ENCODE data around the gene SUCLG2.

The SUCLG2 gene

GRCh38 chr3:67468511-67468910 is 185.9 kb downstream of the SUCLG2 start:
- no CpG with 5 or more reads among the region's 4 CpGs for WGBS (ENCODE audit: extremely low coverage, insufficient coverage, low lambda C conversion rate)
- H3K4me1 ChIP-seq (ENCODE audit: control insufficient read depth, low read depth, low read length), result no peaks in the 10 kb centered on the region
- no peak overlapping the region for H3K9ac ChIP-seq (ENCODE audit: low read length)

GRCh38 chr3:67463656-67464055 is 190.8 kb downstream of the SUCLG2 start:
- Histone ChIP-seq H3K4me2 (ENCODE audit: low read length) (no peak overlapping the region), H3K79me1 (ENCODE audit: low read length) (no peaks in the 10 kb centered on the region), H4K5ac (ENCODE audit: low read length) (no peak overlapping the region), H2BK15ac (replicated peaks; ENCODE audit: low read depth) (no peak overlapping the region), H4K8ac (ENCODE audit: low read depth, low read length) (no peak overlapping the region), H3K23ac (ENCODE audit: low read length) (no peak overlapping the region), H3K27ac (ENCODE audit: low read depth, low read length) (no peak overlapping the region), H3K4me1 (ENCODE audit: control insufficient read depth, low read depth, low read length) (no peaks in the 10 kb centered on the region), H3K79me2 (ENCODE audit: control insufficient read depth, insufficient read depth, low read length) (no peaks in the 10 kb centered on the region), H3K27me3 (ENCODE audit: insufficient read depth, low read length, poor library complexity) (no peaks in the 10 kb centered on the region), H3K36me3 (ENCODE audit: control insufficient read depth, insufficient read depth, low read length) (no peaks in the 10 kb centered on the region), H3K4ac (ENCODE audit: low read depth, low read length) (no peak overlapping the region), H3K18ac (ENCODE audit: low read length) (no peak overlapping the region), H3K4me3 (ENCODE audit: low read length) (no peak overlapping the region), H2BK120ac (ENCODE audit: low read depth, low read length) (no peak overlapping the region), H3K56ac (ENCODE audit: low read length) (no peak overlapping the region), H2AK5ac (ENCODE audit: low read length) (no peak overlapping the region), H3K9ac (ENCODE audit: low read length) (no peak overlapping the region), H2BK5ac (ENCODE audit: low read length) (no peak overlapping the region)
- no peak for DNase-seq
- no CpG with 5 or more reads among the region's 2 CpGs for WGBS (ENCODE audit: extremely low coverage, insufficient coverage, low lambda C conversion rate)

More at GRCh38 chr3:67468511-67468910, 185.9 kb downstream of the SUCLG2 start:
- H2BK120ac ChIP-seq (ENCODE audit: low read depth, low read length), result no peak overlapping the region
- no peak overlapping the region for H3K56ac ChIP-seq (ENCODE audit: low read length)
- no peak overlapping the region for H2BK5ac ChIP-seq (ENCODE audit: low read length)
- H4K5ac ChIP-seq (ENCODE audit: low read length), result no peak overlapping the region
- no peaks in the 10 kb centered on the region for H3K36me3 ChIP-seq (ENCODE audit: control insufficient read depth, insufficient read depth, low read length)
- H3K79me2 ChIP-seq (ENCODE audit: control insufficient read depth, insufficient read depth, low read length), result no peaks in the 10 kb centered on the region
- DNase-seq, result no peak
- no peaks in the 10 kb centered on the region for H3K79me1 ChIP-seq (ENCODE audit: low read length)
- no peak overlapping the region for H3K27ac ChIP-seq (ENCODE audit: low read depth, low read length)
- no peaks in the 10 kb centered on the region for H3K27me3 ChIP-seq (ENCODE audit: insufficient read depth, low read length, poor library complexity)
- no peak overlapping the region for H3K23ac ChIP-seq (ENCODE audit: low read length)
- H3K4me3 ChIP-seq (ENCODE audit: low read length), result no peak overlapping the region
- no peak overlapping the region for H3K18ac ChIP-seq (ENCODE audit: low read length)
- no peak overlapping the region for H2BK15ac ChIP-seq (replicated peaks; ENCODE audit: low read depth)
- H3K4ac ChIP-seq (ENCODE audit: low read depth, low read length), result no peak overlapping the region
- no peak overlapping the region for H3K4me2 ChIP-seq (ENCODE audit: low read length)
- no peak overlapping the region for H2AK5ac ChIP-seq (ENCODE audit: low read length)
- no peak overlapping the region for H4K8ac ChIP-seq (ENCODE audit: low read depth, low read length)

GRCh38 chr3:67462187-67462586 is 192.2 kb downstream of the SUCLG2 start:
- Histone ChIP-seq H2BK5ac (ENCODE audit: low read length) (no peak overlapping the region), H3K56ac (ENCODE audit: low read length) (no peak overlapping the region), H3K27ac (ENCODE audit: low read depth, low read length) (no peak overlapping the region), H4K8ac (ENCODE audit: low read depth, low read length) (no peak overlapping the region), H3K4me1 (ENCODE audit: control insufficient read depth, low read depth, low read length) (no peaks in the 10 kb centered on the region), H2AK5ac (ENCODE audit: low read length) (no peak overlapping the region), H3K36me3 (ENCODE audit: control insufficient read depth, insufficient read depth, low read length) (no peaks in the 10 kb centered on the region), H3K27me3 (ENCODE audit: insufficient read depth, low read length, poor library complexity) (no peaks in the 10 kb centered on the region), H3K79me1 (ENCODE audit: low read length) (no peaks in the 10 kb centered on the region), H4K5ac (ENCODE audit: low read length) (no peak overlapping the region), H3K79me2 (ENCODE audit: control insufficient read depth, insufficient read depth, low read length) (no peaks in the 10 kb centered on the region), H3K9ac (ENCODE audit: low read length) (no peak overlapping the region), H2BK15ac (replicated peaks; ENCODE audit: low read depth) (no peak overlapping the region), H3K18ac (ENCODE audit: low read length) (no peak overlapping the region), H3K4me2 (ENCODE audit: low read length) (no peak overlapping the region), H2BK120ac (ENCODE audit: low read depth, low read length) (no peak overlapping the region), H3K4ac (ENCODE audit: low read depth, low read length) (no peak overlapping the region), H3K4me3 (ENCODE audit: low read length) (no peak overlapping the region), H3K23ac (ENCODE audit: low read length) (no peak overlapping the region)
- no peak for DNase-seq
- no CpG with 5 or more reads among the region's 5 CpGs for WGBS (ENCODE audit: extremely low coverage, insufficient coverage, low lambda C conversion rate)

- no peak overlapping the region for H3K9ac ChIP-seq (ENCODE audit: low read length)
- H3K4me2 ChIP-seq (ENCODE audit: low read length), result no peak overlapping the region
- no peak overlapping the region for H3K4me3 ChIP-seq (ENCODE audit: low read length)
- no peaks in the 10 kb centered on the region for H3K4me1 ChIP-seq (ENCODE audit: control insufficient read depth, low read depth, low read length)
- no peak overlapping the region for H3K18ac ChIP-seq (ENCODE audit: low read length)
- no peak overlapping the region for H2BK5ac ChIP-seq (ENCODE audit: low read length)
- H3K23ac ChIP-seq (ENCODE audit: low read length), result no peak overlapping the region
- H2BK120ac ChIP-seq (ENCODE audit: low read depth, low read length), result no peak overlapping the region
- no peak overlapping the region for H2AK5ac ChIP-seq (ENCODE audit: low read length)
- no peaks in the 10 kb centered on the region for H3K36me3 ChIP-seq (ENCODE audit: control insufficient read depth, insufficient read depth, low read length)
- WGBS (ENCODE audit: extremely low coverage, insufficient coverage, low lambda C conversion rate), result no CpG with 5 or more reads among the region's 3 CpGs
- H2BK15ac ChIP-seq (replicated peaks; ENCODE audit: low read depth), result no peak overlapping the region
- H3K79me1 ChIP-seq (ENCODE audit: low read length), result no peaks in the 10 kb centered on the region
- H3K56ac ChIP-seq (ENCODE audit: low read length), result no peak overlapping the region
- H4K5ac ChIP-seq (ENCODE audit: low read length), result no peak overlapping the region
- no peak overlapping the region for H4K8ac ChIP-seq (ENCODE audit: low read depth, low read length)
- H3K27me3 ChIP-seq (ENCODE audit: insufficient read depth, low read length, poor library complexity), result no peaks in the 10 kb centered on the region
- H3K4ac ChIP-seq (ENCODE audit: low read depth, low read length), result no peak overlapping the region
- H3K79me2 ChIP-seq (ENCODE audit: control insufficient read depth, insufficient read depth, low read length), result no peaks in the 10 kb centered on the region
- DNase-seq, result no peak
- no peak overlapping the region for H3K27ac ChIP-seq (ENCODE audit: low read depth, low read length)
Observed at GRCh38 chr3:67461667-67462142, 192.7 kb downstream of the SUCLG2 start.

GRCh38 chr3:67460841-67461510 is 193.4 kb downstream of the SUCLG2 start:
- WGBS (ENCODE audit: extremely low coverage, insufficient coverage, low lambda C conversion rate), result no CpG with 5 or more reads among the region's 8 CpGs
- Histone ChIP-seq H3K27ac (ENCODE audit: low read depth, low read length) (no peak overlapping the region), H2BK15ac (replicated peaks; ENCODE audit: low read depth) (no peak overlapping the region), H2BK5ac (ENCODE audit: low read length) (no peak overlapping the region), H3K56ac (ENCODE audit: low read length) (no peak overlapping the region), H3K79me1 (ENCODE audit: low read length) (no peaks in the 10 kb centered on the region), H3K4me3 (ENCODE audit: low read length) (no peak overlapping the region), H3K23ac (ENCODE audit: low read length) (no peak overlapping the region), H3K4me1 (ENCODE audit: control insufficient read depth, low read depth, low read length) (no peaks in the 10 kb centered on the region), H2BK120ac (ENCODE audit: low read depth, low read length) (no peak overlapping the region), H3K4ac (ENCODE audit: low read depth, low read length) (no peak overlapping the region), H4K5ac (ENCODE audit: low read length) (no peak overlapping the region), H3K9ac (ENCODE audit: low read length) (no peak overlapping the region), H3K27me3 (ENCODE audit: insufficient read depth, low read length, poor library complexity) (no peaks in the 10 kb centered on the region), H2AK5ac (ENCODE audit: low read length) (no peak overlapping the region), H3K4me2 (ENCODE audit: low read length) (no peak overlapping the region), H3K18ac (ENCODE audit: low read length) (no peak overlapping the region), H3K79me2 (ENCODE audit: control insufficient read depth, insufficient read depth, low read length) (no peaks in the 10 kb centered on the region), H3K36me3 (ENCODE audit: control insufficient read depth, insufficient read depth, low read length) (no peaks in the 10 kb centered on the region), H4K8ac (ENCODE audit: low read depth, low read length) (no peak overlapping the region)
- DNase-seq, result no peak

GRCh38 chr3:67459796-67460195 is 194.6 kb downstream of the SUCLG2 start:
- Histone ChIP-seq H3K4me1 (ENCODE audit: control insufficient read depth, low read depth, low read length) (no peaks in the 10 kb centered on the region), H3K9ac (ENCODE audit: low read length) (no peak overlapping the region), H3K56ac (ENCODE audit: low read length) (no peak overlapping the region), H3K36me3 (ENCODE audit: control insufficient read depth, insufficient read depth, low read length) (no peaks in the 10 kb centered on the region), H3K79me2 (ENCODE audit: control insufficient read depth, insufficient read depth, low read length) (no peaks in the 10 kb centered on the region), H2BK5ac (ENCODE audit: low read length) (no peak overlapping the region), H4K5ac (ENCODE audit: low read length) (no peak overlapping the region), H2AK5ac (ENCODE audit: low read length) (no peak overlapping the region), H3K23ac (ENCODE audit: low read length) (no peak overlapping the region), H3K27me3 (ENCODE audit: insufficient read depth, low read length, poor library complexity) (no peaks in the 10 kb centered on the region), H3K79me1 (ENCODE audit: low read length) (no peaks in the 10 kb centered on the region), H2BK15ac (replicated peaks; ENCODE audit: low read depth) (no peak overlapping the region), H3K27ac (ENCODE audit: low read depth, low read length) (no peak overlapping the region), H3K18ac (ENCODE audit: low read length) (no peak overlapping the region), H2BK120ac (ENCODE audit: low read depth, low read length) (no peak overlapping the region), H3K4ac (ENCODE audit: low read depth, low read length) (no peak overlapping the region), H3K4me2 (ENCODE audit: low read length) (no peak overlapping the region), H4K8ac (ENCODE audit: low read depth, low read length) (no peak overlapping the region), H3K4me3 (ENCODE audit: low read length) (no peak overlapping the region)
- WGBS (ENCODE audit: extremely low coverage, insufficient coverage, low lambda C conversion rate), result no CpG with 5 or more reads among the region's 2 CpGs
- no peak for DNase-seq
